ENCODE results near the gene CCDC107. TPM values are rescaled to one million over a fixed set of nuclear protein-coding genes. Genes with fewer than 3 reads are reported as not detected.

CCDC107 gene
- total RNA-seq, 1 donor from 2014 or later = 103 TPM

DNA sequence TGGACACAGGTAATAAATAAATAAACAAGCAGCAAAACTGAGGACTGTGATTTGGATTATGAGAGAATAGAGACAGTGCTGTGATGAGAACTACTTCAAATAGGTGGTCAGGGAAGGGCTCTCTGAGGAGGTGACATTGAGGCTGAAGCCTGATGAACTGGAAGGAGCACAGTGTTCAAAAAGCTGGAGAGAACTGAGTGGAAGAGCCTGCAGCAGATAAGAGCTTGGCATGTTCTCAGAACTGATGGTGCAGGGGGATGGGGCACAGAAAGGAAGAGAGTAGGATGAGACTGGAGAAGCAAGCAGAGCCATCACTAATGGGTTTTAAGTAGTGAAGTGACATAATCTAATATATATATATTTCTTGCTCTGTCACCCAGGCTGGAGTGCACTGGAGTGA lies 42.9 kb downstream of the CCDC107 start:
- DNase-seq (ENCODE audit: low spot score) = no peak

DNA sequence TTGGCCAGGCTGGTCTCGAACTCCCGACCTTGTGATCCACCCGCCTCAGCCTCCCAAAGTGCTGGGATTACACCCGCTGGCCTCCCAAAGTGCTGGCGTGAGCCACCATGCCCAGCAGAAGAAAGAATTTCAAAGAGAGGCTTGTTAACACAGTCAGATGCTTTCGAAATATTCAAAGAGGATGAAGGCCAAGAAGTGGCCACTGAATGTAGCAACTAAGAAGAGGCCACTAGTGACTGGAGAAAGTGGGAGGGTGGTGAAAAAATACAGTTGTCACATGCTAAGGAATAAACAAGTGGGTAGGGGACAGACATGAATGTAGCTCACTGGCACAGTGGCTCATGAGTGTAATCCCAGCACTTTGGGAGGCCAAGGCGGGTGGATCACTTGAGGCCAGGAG lies 44.6 kb downstream of the CCDC107 start:
- DNase-seq (ENCODE audit: low spot score) = no peak

DNA sequence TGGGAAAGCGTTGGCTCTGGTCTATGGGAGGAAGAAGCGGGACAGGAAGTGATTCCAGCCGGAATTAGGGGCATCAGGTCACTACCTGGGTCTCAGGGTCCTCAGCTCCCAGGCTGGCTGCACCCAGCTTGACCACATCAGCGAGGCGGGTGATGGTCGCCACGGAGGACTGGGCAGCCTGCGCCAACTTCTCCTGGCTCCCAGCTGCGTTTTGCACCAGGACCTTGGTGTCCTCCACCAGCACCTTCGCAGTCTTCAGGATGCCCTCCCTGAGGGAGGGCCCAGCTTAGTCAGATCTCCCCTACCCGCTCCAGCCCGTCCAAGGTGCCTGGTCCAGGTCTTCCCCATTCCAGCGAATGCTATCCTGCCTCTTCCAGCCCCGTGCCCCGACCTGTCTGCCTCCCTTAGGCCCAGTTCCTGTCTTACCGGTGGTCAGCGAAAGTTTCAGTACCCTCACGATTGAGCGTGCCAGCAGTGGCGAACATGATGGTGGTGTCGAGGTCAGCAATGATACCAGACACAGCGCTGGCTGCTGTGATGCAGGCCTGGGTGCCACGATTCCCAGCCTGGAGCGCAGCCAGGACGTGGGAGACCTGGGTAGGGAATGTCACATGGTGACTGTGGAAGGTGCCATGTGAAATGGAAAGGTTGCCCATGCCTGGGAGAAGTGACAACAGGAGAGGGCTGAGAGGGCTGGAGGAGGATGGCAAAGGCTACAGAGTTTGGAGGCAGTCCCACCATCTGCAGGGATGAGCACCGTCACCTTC lies 46.0 kb downstream of the CCDC107 start:
- DNase-seq (ENCODE audit: low spot score) = no peak

DNA sequence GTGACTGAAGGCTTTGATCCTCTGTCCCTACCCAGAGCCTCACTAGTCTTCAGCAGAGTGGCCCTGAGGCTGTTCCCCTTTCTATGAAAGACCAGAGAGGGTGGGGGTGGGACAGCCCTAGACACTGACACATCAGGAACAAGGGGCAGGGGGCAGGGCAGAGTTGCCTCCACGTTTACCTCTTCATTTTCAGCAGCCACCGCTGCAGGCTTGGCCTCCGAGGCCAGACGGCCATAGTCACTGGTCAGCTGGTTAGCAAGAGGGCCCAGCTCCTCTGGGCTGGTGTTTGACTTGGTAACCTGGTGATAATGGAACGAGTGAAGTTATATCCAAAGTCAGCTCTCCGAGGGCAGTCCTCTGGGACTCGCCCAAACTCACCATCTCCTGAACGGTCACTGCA lies 47.3 kb downstream of the CCDC107 start:
- no peak for DNase-seq (ENCODE audit: low spot score)

DNA sequence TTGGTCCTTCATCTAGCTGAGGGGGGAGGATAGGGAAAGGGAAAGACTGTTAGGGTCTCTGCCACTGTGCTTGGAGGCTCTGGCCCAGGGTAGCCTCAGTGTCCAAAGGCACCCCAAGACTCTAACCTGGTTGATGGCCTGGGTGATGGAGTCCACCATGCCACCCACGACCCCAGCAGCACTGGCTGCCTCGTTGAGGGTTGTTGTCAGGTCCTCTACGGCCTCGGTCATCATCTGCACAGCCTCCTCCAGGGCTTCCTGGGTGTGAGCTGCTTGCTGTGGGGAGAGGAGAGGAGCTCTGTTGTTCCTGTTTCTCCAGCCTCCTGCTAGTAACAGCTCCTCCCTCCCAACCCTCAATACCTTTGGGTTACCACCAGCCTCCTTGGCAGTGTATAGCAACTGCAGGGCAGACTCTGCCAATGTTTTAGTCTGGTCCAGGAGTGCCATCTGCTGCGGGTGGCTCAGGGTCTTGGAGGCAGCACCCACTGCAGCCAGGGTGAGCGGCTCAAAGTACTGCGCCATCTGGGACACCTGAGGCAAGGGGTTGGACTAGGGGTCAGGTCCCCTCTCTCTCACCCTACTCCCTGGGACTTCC lies 47.8 kb downstream of the CCDC107 start:
- no peak for DNase-seq (ENCODE audit: low spot score)

DNA sequence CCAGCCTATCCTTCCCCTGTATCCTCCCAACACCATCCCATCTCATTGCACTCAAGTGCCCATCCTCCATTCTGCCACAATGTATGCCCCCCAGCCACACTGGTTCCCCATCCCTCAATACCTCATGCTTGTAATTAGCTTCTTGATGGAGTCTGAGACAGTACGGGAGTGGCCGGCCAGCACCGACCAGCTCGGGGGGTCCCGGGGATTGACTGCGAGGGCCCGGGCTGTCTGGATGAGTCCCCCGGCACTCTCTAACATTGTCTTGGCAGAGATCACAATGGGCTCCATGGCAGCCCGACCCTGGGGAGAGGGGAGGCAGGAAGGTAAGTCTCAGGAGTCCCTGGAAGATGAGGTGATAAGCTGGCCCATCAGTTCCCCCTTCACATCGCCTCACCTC lies 48.9 kb downstream of the CCDC107 start:
- no peak for DNase-seq (ENCODE audit: low spot score)

DNA sequence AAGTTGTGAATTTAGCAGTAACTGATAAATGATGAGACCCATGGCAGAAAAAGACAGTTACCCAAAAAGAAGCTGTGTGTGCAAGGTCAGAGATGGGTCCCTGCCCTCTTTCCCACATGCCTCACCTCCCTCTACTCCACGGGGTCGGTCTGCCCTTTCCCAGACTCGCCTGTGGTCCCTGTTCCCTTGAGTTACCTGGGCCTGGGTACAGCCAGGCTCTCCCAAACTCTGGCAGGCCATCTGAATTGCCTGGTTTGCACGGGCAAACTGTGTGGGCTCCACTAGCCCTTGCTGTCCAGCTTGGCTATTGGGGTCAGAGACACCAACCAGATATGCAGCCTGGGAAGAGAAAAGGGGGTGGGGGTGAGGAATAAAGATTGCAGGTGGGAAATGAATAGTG lies 50.1 kb downstream of the CCDC107 start:
- DNase-seq (ENCODE audit: low spot score) = no peak

DNA sequence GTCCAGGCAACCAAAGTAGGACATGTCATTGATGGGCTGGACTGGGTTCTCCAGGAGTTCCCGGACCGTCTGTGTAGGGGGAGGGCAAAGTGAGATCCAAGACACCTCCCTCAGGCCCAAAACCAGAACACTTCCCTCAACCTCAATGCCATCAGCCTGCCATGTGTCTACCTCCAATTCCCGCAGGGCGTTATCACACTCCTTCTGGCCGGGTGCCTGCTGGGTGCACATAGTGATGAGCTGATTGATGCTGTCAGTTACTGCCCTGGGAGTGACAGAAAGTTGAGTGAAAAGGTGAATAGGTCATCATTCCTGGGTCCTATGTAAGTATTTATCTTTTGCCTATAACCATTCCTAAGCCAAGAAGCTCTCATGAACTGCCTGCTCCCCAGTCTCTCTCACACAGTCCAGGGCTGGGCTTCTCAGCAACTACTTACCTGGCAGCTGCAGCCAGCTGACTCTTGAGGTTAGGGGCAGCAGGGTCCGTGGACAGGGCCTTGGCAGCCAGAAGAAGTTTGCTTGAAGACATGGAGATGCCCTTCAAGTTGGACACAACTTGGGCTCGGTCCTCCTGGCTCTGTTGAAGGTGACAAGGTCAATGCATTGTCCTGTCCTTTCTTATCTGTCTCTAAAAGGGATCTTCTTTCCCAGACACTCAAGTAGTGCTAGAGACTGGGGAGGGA lies 52.9 kb downstream of the CCDC107 start:
- DNase-seq (ENCODE audit: low spot score) = peak; percentile 65

Small RNAs within 50 kb of the gene (microRNA-seq; reads per million reads assigned to microRNA genes)
- not detected for gene MIR6852 (ENCODE audit: borderline number of aligned reads)

Other genes starting within 250 kb of the CCDC107 start
- 40.2 TPM for gene RUSC2, start 168.2 kb upstream of the CCDC107 start, total RNA-seq
- 94.4 TPM for gene TESK1, start 53.0 kb upstream of the CCDC107 start, total RNA-seq
- 7.0 TPM for gene CD72, start 39.9 kb upstream of the CCDC107 start, total RNA-seq
- gene SIT1, start 7.4 kb upstream of the CCDC107 start, total RNA-seq = 1.3 TPM
- 19,106 TPM for gene RMRP, start 273 bp upstream of the CCDC107 start, total RNA-seq
- gene ARHGEF39, start 6.9 kb downstream of the CCDC107 start, total RNA-seq = 0.58 TPM
- not detected for gene CA9, start 15.6 kb downstream of the CCDC107 start, total RNA-seq
- 244 TPM for gene TPM2, start 31.6 kb downstream of the CCDC107 start, total RNA-seq
- 622 TPM for gene TLN1, start 73.9 kb downstream of the CCDC107 start, total RNA-seq
- 42.5 TPM for gene CREB3, start 74.4 kb downstream of the CCDC107 start, total RNA-seq
- gene GBA2, start 90.9 kb downstream of the CCDC107 start, total RNA-seq = 54.5 TPM
- gene RGP1, start 91.0 kb downstream of the CCDC107 start, total RNA-seq = 25.0 TPM
- not detected for gene MSMP, start 96.0 kb downstream of the CCDC107 start, total RNA-seq
- 23.2 TPM for gene NPR2, start 133.3 kb downstream of the CCDC107 start, total RNA-seq
- gene SPAG8, start 154.0 kb downstream of the CCDC107 start, total RNA-seq = 0.61 TPM
- gene HINT2, start 156.8 kb downstream of the CCDC107 start, total RNA-seq = 42.7 TPM
- gene FAM221B, start 170.4 kb downstream of the CCDC107 start, total RNA-seq = not detected
- gene TMEM8B, start 170.9 kb downstream of the CCDC107 start, total RNA-seq = 6.7 TPM
- gene OR13J1, start 212.1 kb downstream of the CCDC107 start, total RNA-seq = not detected
- 5.2 TPM for gene HRCT1, start 247.9 kb downstream of the CCDC107 start, total RNA-seq